NCI-H1436 (cell line): ENCODE results near the gene SDSL.
A peak's percentile ranks its signal among the peaks of the same experiment; 100 is the strongest.

ENCODE experiments used
- DNase-seq: peaks from one replicate; lab custom pipeline; 2025; lab: John Stamatoyannopoulos, UW

The SDSL gene

GRCh38 chr12:113422030-113422885, at the start of gene SDSL:
Gene SDSL, plus strand, starts transcription at chr12:113422380. Its CDS starts 5,603 bp downstream, at chr12:113427983.
- DNase-seq = peak; percentile 24

GRCh38 chr12:113373440-113373839, 48.7 kb upstream of the SDSL start:
- DNase-seq = no peak

GRCh38 chr12:113373969-113374368, 48.2 kb upstream of the SDSL start:
- DNase-seq = peak; percentile 0

GRCh38 chr12:113374823-113375428, 47.3 kb upstream of the SDSL start:
- no peak for DNase-seq

- no peak for DNase-seq
Observed at GRCh38 chr12:113378291-113378690, 43.9 kb upstream of the SDSL start.

- no peak for DNase-seq
Observed at GRCh38 chr12:113381220-113381619, 41.0 kb upstream of the SDSL start.

GRCh38 chr12:113382206-113382605, 40.0 kb upstream of the SDSL start:
- no peak for DNase-seq

GRCh38 chr12:113384778-113385177, 37.4 kb upstream of the SDSL start:
- DNase-seq = no peak

GRCh38 chr12:113385282-113385882, 36.8 kb upstream of the SDSL start:
- DNase-seq = no peak

- DNase-seq = no peak
Observed at GRCh38 chr12:113386866-113387566, 35.2 kb upstream of the SDSL start.

- no peak for DNase-seq
Observed at GRCh38 chr12:113387631-113388030, 34.5 kb upstream of the SDSL start.

- DNase-seq = no peak
Observed at GRCh38 chr12:113388351-113388750, 33.8 kb upstream of the SDSL start.

GRCh38 chr12:113390064-113391043, 31.8 kb upstream of the SDSL start:
- DNase-seq = no peak

- DNase-seq = no peak
Observed at GRCh38 chr12:113391145-113391544, 31.0 kb upstream of the SDSL start.

GRCh38 chr12:113391650-113392337, 30.4 kb upstream of the SDSL start:
- DNase-seq = no peak

- DNase-seq = no peak
Observed at GRCh38 chr12:113392520-113392919, 29.7 kb upstream of the SDSL start.

GRCh38 chr12:113392988-113393579, 29.1 kb upstream of the SDSL start:
- no peak for DNase-seq

GRCh38 chr12:113393749-113394148, 28.4 kb upstream of the SDSL start:
- DNase-seq = no peak

GRCh38 chr12:113395119-113395518, 27.1 kb upstream of the SDSL start:
- DNase-seq = no peak

- DNase-seq = no peak
Observed at GRCh38 chr12:113396200-113396599, 26.0 kb upstream of the SDSL start.
